IMR-90 (cell line): ENCODE data around the gene NPY4R2. TPM values are rescaled to one million over a fixed set of nuclear protein-coding genes. Genes with fewer than 3 reads are reported as not detected.

Experiments
- polyA plus RNA-seq, 3 experiments: library from polyadenylated mRNA; depleted of rRNA; stranded (reverse); fragments of >200 nt; gene quantifications; 2 replicates each; pipeline ENCODE4 v1.2.3, GENCODE V29; 2012; ENCODE audit warnings: low replicate concordance in 1 of 3
- total RNA-seq: library from RNA; depleted of rRNA; stranded (reverse); fragments of >200 nt; gene quantifications from 2 replicates; pipeline ENCODE4 v1.2.3, GENCODE V29; 2012; rRNA removed

NPY4R2 gene
- total and polyA plus RNA-seq, 2 of the 4 experiments (the other 2 are of a cell fraction) = 0.36 to 0.38 TPM

Other genes starting within 250 kb of the NPY4R2 start
- gene SYT15B, start 155.1 kb upstream of the NPY4R2 start, total RNA-seq = 0.54 and 0.56 TPM in 2 replicates
- gene SYT15B, start 155.1 kb upstream of the NPY4R2 start, polyA plus RNA-seq (2012; rRNA removed) = 0.96 TPM in 2 replicates
- not detected in 2 replicates for gene FAM25C, start 81.1 kb downstream of the NPY4R2 start, total RNA-seq
- not detected in 2 replicates for gene FAM25C, start 81.1 kb downstream of the NPY4R2 start, polyA plus RNA-seq (2012; rRNA removed)